IMR-90 (cell line): ENCODE data around the gene ITGA2. TPM values are rescaled to one million over a fixed set of nuclear protein-coding genes. Genes with fewer than 3 reads are reported as not detected.
A peak's percentile ranks its signal among the peaks of the same experiment; 100 is the strongest.

Experiments used
- ATAC-seq: fragments of 200-7000 bp; cut with Tn5 transposase; 2 replicates; pipeline ENCODE4 v1.9.1; 2020; ENCODE audit warnings: low read depth, mild to moderate bottlenecking, moderate library complexity
- BruUV-seq: library from RNA; stranded (reverse); fragments of 400-500 nt; replicated peaks from 2 replicates; lab custom pipeline; 2021; lab: Mats Ljungman, UMichigan
- CTCF ChIA-PET: fragments of 300-600 bp; formaldehyde crosslinking; extraction: SDS; loops from one replicate; lab custom pipeline; 2021; ENCODE audit warnings: antibody characterized with exemption; lab: Yijun Ruan, JAX
- POLR2A ChIA-PET: fragments of 300-600 bp; sonication (Branson Sonifier 250); formaldehyde crosslinking; loops from one replicate; lab custom pipeline; 2022; ENCODE audit warnings: antibody characterized with exemption; ENCODE audit not compliant: unreplicated experiment; lab: Charles Lee
- DNase-seq: peaks from one replicate; pipeline ENCODE4 v3.0.0; 2013
- H2AFZ ChIP-seq: replicated peaks from 2 replicates; pipeline ENCODE3; 2013; ENCODE audit warnings: low read length, mild to moderate bottlenecking; ENCODE audit not compliant: poor library complexity
- H2AK5ac ChIP-seq: 2 replicates; pipeline ENCODE4 v1.6.1; 2013; ENCODE audit warnings: low read depth, low read length, inconsistent platforms
- H2AK9ac ChIP-seq: replicated peaks from 2 replicates; pipeline ENCODE3; 2013; ENCODE audit warnings: mild to moderate bottlenecking, low read depth, low read length, moderate library complexity; ENCODE audit not compliant: poor library complexity
- H2BK120ac ChIP-seq: 2 replicates; pipeline ENCODE4 v1.6.1; 2013; ENCODE audit warnings: low read depth, low read length, inconsistent platforms
- H2BK15ac ChIP-seq: 3 replicates; pipeline ENCODE4 v1.6.1; 2013; ENCODE audit warnings: low read depth, low read length, inconsistent platforms
- H2BK20ac ChIP-seq: 2 replicates; pipeline ENCODE4 v1.6.1; 2013; ENCODE audit warnings: low read depth, mild to moderate bottlenecking, inconsistent platforms, low read length, moderate library complexity
- H2BK5ac ChIP-seq: 2 replicates; pipeline ENCODE4 v1.6.1; 2013; ENCODE audit warnings: mild to moderate bottlenecking, low read depth, low read length, inconsistent platforms; ENCODE audit not compliant: poor library complexity, severe bottlenecking
- H3K14ac ChIP-seq: replicated peaks from 2 replicates; pipeline ENCODE4 v1.6.1; 2013; ENCODE audit warnings: low read depth, low read length, inconsistent platforms
- H3K18ac ChIP-seq: 2 replicates; pipeline ENCODE4 v1.6.1; 2013; ENCODE audit warnings: low read depth, low read length, control low read depth
- H3K23ac ChIP-seq: 2 replicates; pipeline ENCODE4 v1.6.1; 2013; ENCODE audit warnings: low read depth, low read length, inconsistent platforms
- H3K27ac ChIP-seq: 2 replicates; pipeline ENCODE4 v1.5.1; 2013; ENCODE audit warnings: mild to moderate bottlenecking, control low read depth, low read length; ENCODE audit not compliant: insufficient read depth
- H3K27me3 ChIP-seq: 2 replicates; pipeline ENCODE4 v1.6.1; 2013; ENCODE audit warnings: low read length; ENCODE audit not compliant: control insufficient read depth, insufficient read depth
- H3K36me3 ChIP-seq: 2 replicates; pipeline ENCODE4 v1.6.1; 2013; ENCODE audit warnings: low read length, mixed read lengths; ENCODE audit not compliant: control insufficient read depth, insufficient read depth
- H3K4ac ChIP-seq: 2 replicates; pipeline ENCODE4 v1.6.1; 2013; ENCODE audit warnings: low read depth, low read length, inconsistent platforms
- H3K4me1 ChIP-seq: 2 replicates; pipeline ENCODE4 v1.6.1; 2013; ENCODE audit warnings: low read length, mixed read lengths; ENCODE audit not compliant: control insufficient read depth, insufficient read depth
- H3K4me2 ChIP-seq: 2 replicates; pipeline ENCODE4 v1.6.1; 2013; ENCODE audit warnings: low read depth, mild to moderate bottlenecking, control low read depth, low read length, moderate library complexity
- H3K4me3 ChIP-seq: 2 replicates; pipeline ENCODE4 v1.5.1; 2013; ENCODE audit warnings: low read depth, mild to moderate bottlenecking, control low read depth, low read length, moderate library complexity; ENCODE audit not compliant: insufficient read depth
- H3K56ac ChIP-seq: 2 replicates; pipeline ENCODE4 v1.6.1; 2013; ENCODE audit warnings: low read length, inconsistent platforms; ENCODE audit not compliant: insufficient read depth; ENCODE audit errors: extremely low read depth
- H3K79me1 ChIP-seq, 2 experiments: 2 replicates each; pipeline ENCODE4 v1.6.1; 2013; ENCODE audit warnings: low read length in 2 of 2, inconsistent platforms in 1 of 2, low read depth in 1 of 2
- H3K9ac ChIP-seq: 2 replicates; pipeline ENCODE4 v1.6.1; 2013; ENCODE audit warnings: low read depth, low read length, control low read depth
- H3K9me1 ChIP-seq: 2 replicates; pipeline ENCODE4 v1.6.1; 2013; ENCODE audit warnings: low read length, inconsistent platforms; ENCODE audit not compliant: insufficient read depth
- H3K9me3 ChIP-seq: 2 replicates; pipeline ENCODE4 v1.6.1; 2013; ENCODE audit warnings: low read length; ENCODE audit not compliant: control insufficient read depth, insufficient read depth
- H4K20me1 ChIP-seq: 2 replicates; pipeline ENCODE4 v1.6.1; 2013; ENCODE audit warnings: low read length, inconsistent platforms; ENCODE audit not compliant: insufficient read depth
- H4K5ac ChIP-seq: 2 replicates; pipeline ENCODE4 v1.6.1; 2013; ENCODE audit warnings: mild to moderate bottlenecking, low read depth, low read length, control low read depth
- H4K8ac ChIP-seq, 2 experiments: 2 replicates each; pipeline ENCODE4 v1.6.1; 2013; ENCODE audit warnings: low read depth in 2 of 2, low read length in 2 of 2, control low read depth in 1 of 2, inconsistent platforms in 1 of 2
- H4K91ac ChIP-seq: 2 replicates; pipeline ENCODE4 v1.6.1; 2013; ENCODE audit warnings: low read depth, low read length, inconsistent platforms; ENCODE audit not compliant: insufficient read depth
- BHLHE40 ChIP-seq: fragments of 150-350 bp; IDR thresholded peaks from 2 replicates; pipeline ENCODE4 v1.6.1; 2016; ENCODE audit warnings: mild to moderate bottlenecking, low read depth, low read length
- CEBPB ChIP-seq: IDR thresholded peaks from 2 replicates; pipeline ENCODE4 v1.6.1; 2012; ENCODE audit warnings: low read depth, low read length, improper control_type of control experiment
- CHD1 ChIP-seq: IDR thresholded peaks from 2 replicates; pipeline ENCODE4 v1.6.1; 2012; ENCODE audit warnings: low read depth, low read length, improper control_type of control experiment
- FOS ChIP-seq: fragments of 150-350 bp; IDR thresholded peaks from 2 replicates; pipeline ENCODE4 v1.6.1; 2016; ENCODE audit warnings: low read depth, low read length
- MAFK ChIP-seq: IDR thresholded peaks from 2 replicates; pipeline ENCODE4 v1.6.1; 2012; ENCODE audit warnings: low read depth, low read length, improper control_type of control experiment
- MAZ ChIP-seq: IDR thresholded peaks from 2 replicates; pipeline ENCODE4 v1.6.1; 2012; ENCODE audit warnings: low read depth, mild to moderate bottlenecking, low read length, improper control_type of control experiment, moderate library complexity, borderline replicate concordance
- MXI1 ChIP-seq: IDR thresholded peaks from 2 replicates; pipeline ENCODE4 v1.6.1; 2012; ENCODE audit warnings: low read depth, mild to moderate bottlenecking, low read length, moderate library complexity, borderline replicate concordance
- NFE2L2 ChIP-seq: fragments of 150-350 bp; IDR thresholded peaks from 2 replicates; pipeline ENCODE4 v1.6.1; 2016; ENCODE audit warnings: low read depth, mild to moderate bottlenecking, low read length
- POLR2A ChIP-seq: IDR thresholded peaks from 2 replicates; pipeline ENCODE4 v1.6.1; 2012; ENCODE audit warnings: mild to moderate bottlenecking, low read depth, low read length
- RAD21 ChIP-seq: IDR thresholded peaks from 2 replicates; pipeline ENCODE4 v1.6.1; 2012; ENCODE audit warnings: low read length, improper control_type of control experiment
- RCOR1 ChIP-seq: IDR thresholded peaks from 2 replicates; pipeline ENCODE4 v1.6.1; 2012; ENCODE audit warnings: mild to moderate bottlenecking, low read length, improper control_type of control experiment; ENCODE audit not compliant: insufficient replicate concordance
- RFX5 ChIP-seq: IDR thresholded peaks from 2 replicates; pipeline ENCODE4 v1.8.0; 2012; ENCODE audit warnings: low read depth, mild to moderate bottlenecking, low read length, moderate library complexity
- SMC3 ChIP-seq: fragments of 150-350 bp; IDR thresholded peaks from 2 replicates; pipeline ENCODE4 v1.6.1; 2016; ENCODE audit warnings: low read depth, mild to moderate bottlenecking, antibody characterized with exemption, low read length, moderate library complexity
- USF2 ChIP-seq: fragments of 150-350 bp; IDR thresholded peaks from 2 replicates; pipeline ENCODE4 v1.6.1; 2017; ENCODE audit warnings: mild to moderate bottlenecking, antibody characterized with exemption, low read length, low read depth
- WGBS, 2 experiments: methylation state at CpG; one replicate each; pipeline versions ENCODE4 v1.1.5 to v1.1.7; 2013; ENCODE audit warnings: missing lambda C conversion rate in 2 of 2; ENCODE audit not compliant: insufficient read length in 1 of 2; ENCODE audit errors: extremely low coverage in 2 of 2; 5-methylcytosine and 5-hydroxymethylcytosine counted together
- dilution Hi-C: fragments of 300-500 bp; cut with HindIII; formaldehyde crosslinking; loops from one replicate; pipeline ENCODE4 v1.14.3; 2018; ENCODE audit warnings: low sequenced_read_pairs; ENCODE audit not compliant: unreplicated experiment
- in situ Hi-C: fragments of 300-500 bp; cut with MboI; formaldehyde crosslinking; loops from 3 replicates; pipeline ENCODE4 v1.14.3; 2019; ENCODE audit warnings: low sequenced_read_pairs, inconsistent platforms, mixed read lengths
- intact Hi-C: fragments of 100-400 bp; cut with micrococcal nuclease; formaldehyde crosslinking; loops from 2 replicates; pipeline ENCODE4 v1.10.0; 2022
- polyA plus RNA-seq, 3 experiments: library from polyadenylated mRNA; depleted of rRNA; stranded (reverse); fragments of >200 nt; gene quantifications; 2 replicates each; pipeline ENCODE4 v1.2.3, GENCODE V29; 2012; ENCODE audit warnings: low replicate concordance in 1 of 3
- total RNA-seq: library from RNA; depleted of rRNA; stranded (reverse); fragments of >200 nt; gene quantifications from 2 replicates; pipeline ENCODE4 v1.2.3, GENCODE V29; 2012
- TF ChIP-seq, protein P1 (sequence below): fragments of 150-350 bp; IDR thresholded peaks from 2 replicates; pipeline ENCODE4 v1.6.1; 2016; ENCODE audit warnings: low read depth, mild to moderate bottlenecking, low read length, moderate library complexity, borderline replicate concordance
- TF ChIP-seq, protein P2 (sequence below): conservative IDR thresholded peaks from 2 replicates; pipeline ENCODE4 v1.5.1; 2012; ENCODE audit warnings: mild to moderate bottlenecking, low read depth, low read length, improper control_type of control experiment

Gene ITGA2
- total and polyA plus RNA-seq, 2 of the 4 experiments (the other 2 are of a cell fraction) = 23.3 to 93.4 TPM

DNA sequence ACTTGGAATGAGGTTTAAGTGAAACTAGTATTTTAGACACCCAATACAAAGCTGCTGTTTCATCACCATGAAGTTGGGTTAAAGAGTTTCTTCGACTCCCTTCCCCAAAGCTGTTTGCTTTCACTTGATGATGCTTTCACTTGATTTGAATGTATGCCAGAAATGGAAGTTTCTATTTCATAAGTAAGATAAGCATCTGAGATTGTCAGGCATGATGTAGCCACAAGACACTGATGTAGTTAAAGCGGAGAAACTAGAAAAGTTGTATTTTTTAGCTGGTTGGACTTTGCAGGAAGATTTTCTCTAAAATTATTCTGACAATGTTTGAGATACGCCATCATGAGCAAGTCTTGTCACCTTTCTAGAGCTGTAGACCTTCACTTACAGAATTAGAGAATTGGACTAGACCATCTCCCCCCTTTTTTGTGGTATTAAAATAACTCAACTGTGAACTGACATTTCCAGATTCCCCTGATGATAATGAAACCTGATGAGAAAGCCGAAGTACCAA is 100.4 kb downstream of the ITGA2 start:
- whole genome bisulfite sequencing, 2 experiments = 100% methylated on average over 1 of the region's 4 CpGs; no CpG with 5 or more reads in 1 of the 2 experiments
- intact Hi-C loops = no loop called here

More for the DNA sequence above, 100.4 kb downstream of the ITGA2 start:
- no peak overlapping the region for H3K4me2 ChIP-seq
- H2BK120ac ChIP-seq = no peak overlapping the region
- no peak overlapping the region; the same call in 1 of the 2 replicates for H3K18ac ChIP-seq
- POLR2A ChIA-PET = no interaction called here
- H3K4me1 ChIP-seq = peaks cover 14% of the 10 kb centered on the region
- H2AK9ac ChIP-seq = no peak overlapping the region
- H3K14ac ChIP-seq = no peak overlapping the region
- CTCF ChIA-PET = no interaction called here
- H3K4ac ChIP-seq = no peak overlapping the region
- BruUV-seq = no TSS peak
- H4K8ac ChIP-seq = no peak overlapping the region
- H2BK5ac ChIP-seq = no peak overlapping the region
- H3K79me1 ChIP-seq = peaks cover 0 to 10% of the 10 kb centered on the region in 2 experiments; a peak in 2 of 4 replicates
- H3K9me1 ChIP-seq = peaks cover 2% of the 10 kb centered on the region; the same call in 1 of the 2 replicates
- no peaks in the 10 kb centered on the region for H3K9me3 ChIP-seq
- TF ChIP-seq RCOR1 (no peak), RAD21 (no peak), NFE2L2 (no peak), RFX5 (no peak), MAFK (no peak), BHLHE40 (no peak), FOS (no peak), CHD1 (no peak), SMC3 (no peak), MXI1 (no peak), MAZ (no peak), POLR2A (no peak), CEBPB (no peak), USF2 (no peak)
- TF ChIP-seq, protein P1, sequence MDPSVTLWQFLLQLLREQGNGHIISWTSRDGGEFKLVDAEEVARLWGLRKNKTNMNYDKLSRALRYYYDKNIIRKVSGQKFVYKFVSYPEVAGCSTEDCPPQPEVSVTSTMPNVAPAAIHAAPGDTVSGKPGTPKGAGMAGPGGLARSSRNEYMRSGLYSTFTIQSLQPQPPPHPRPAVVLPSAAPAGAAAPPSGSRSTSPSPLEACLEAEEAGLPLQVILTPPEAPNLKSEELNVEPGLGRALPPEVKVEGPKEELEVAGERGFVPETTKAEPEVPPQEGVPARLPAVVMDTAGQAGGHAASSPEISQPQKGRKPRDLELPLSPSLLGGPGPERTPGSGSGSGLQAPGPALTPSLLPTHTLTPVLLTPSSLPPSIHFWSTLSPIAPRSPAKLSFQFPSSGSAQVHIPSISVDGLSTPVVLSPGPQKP = no peak
- TF ChIP-seq, protein P2, sequence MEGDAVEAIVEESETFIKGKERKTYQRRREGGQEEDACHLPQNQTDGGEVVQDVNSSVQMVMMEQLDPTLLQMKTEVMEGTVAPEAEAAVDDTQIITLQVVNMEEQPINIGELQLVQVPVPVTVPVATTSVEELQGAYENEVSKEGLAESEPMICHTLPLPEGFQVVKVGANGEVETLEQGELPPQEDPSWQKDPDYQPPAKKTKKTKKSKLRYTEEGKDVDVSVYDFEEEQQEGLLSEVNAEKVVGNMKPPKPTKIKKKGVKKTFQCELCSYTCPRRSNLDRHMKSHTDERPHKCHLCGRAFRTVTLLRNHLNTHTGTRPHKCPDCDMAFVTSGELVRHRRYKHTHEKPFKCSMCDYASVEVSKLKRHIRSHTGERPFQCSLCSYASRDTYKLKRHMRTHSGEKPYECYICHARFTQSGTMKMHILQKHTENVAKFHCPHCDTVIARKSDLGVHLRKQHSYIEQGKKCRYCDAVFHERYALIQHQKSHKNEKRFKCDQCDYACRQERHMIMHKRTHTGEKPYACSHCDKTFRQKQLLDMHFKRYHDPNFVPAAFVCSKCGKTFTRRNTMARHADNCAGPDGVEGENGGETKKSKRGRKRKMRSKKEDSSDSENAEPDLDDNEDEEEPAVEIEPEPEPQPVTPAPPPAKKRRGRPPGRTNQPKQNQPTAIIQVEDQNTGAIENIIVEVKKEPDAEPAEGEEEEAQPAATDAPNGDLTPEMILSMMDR = no peak
- DNase-seq (peak; percentile 34), ATAC-seq (no peak)
- no peaks in the 10 kb centered on the region; the same call in 1 of the 2 replicates for H4K20me1 ChIP-seq
- dilution Hi-C loops (no loop called here), in situ Hi-C loops (no loop called here)
- H3K9ac ChIP-seq = no peak overlapping the region
- H2AK5ac ChIP-seq = no peak overlapping the region
- no peak overlapping the region for H3K56ac ChIP-seq
- H3K4me3 ChIP-seq = no peak overlapping the region
- no peak overlapping the region for H4K5ac ChIP-seq
- no peak overlapping the region for H2AFZ ChIP-seq
- no peak overlapping the region for H4K91ac ChIP-seq
- H3K27me3 ChIP-seq = no peaks in the 10 kb centered on the region
- H2BK20ac ChIP-seq = no peak overlapping the region
- no peak overlapping the region for H3K23ac ChIP-seq
- no peak overlapping the region for H3K27ac ChIP-seq
- H3K36me3 ChIP-seq = peaks cover 24% of the 10 kb centered on the region
- no peak overlapping the region for H2BK15ac ChIP-seq
